LNCAP (cell line): ENCODE results near the gene EBF3.

Experiments used
- TF ChIP-seq, protein P1 (sequence below): fragments of 450-650 bp; IDR thresholded peaks from 2 replicates; pipeline ENCODE4 v1.5.1; 2017; ENCODE audit warnings: mild to moderate bottlenecking

The EBF3 gene

DNA sequence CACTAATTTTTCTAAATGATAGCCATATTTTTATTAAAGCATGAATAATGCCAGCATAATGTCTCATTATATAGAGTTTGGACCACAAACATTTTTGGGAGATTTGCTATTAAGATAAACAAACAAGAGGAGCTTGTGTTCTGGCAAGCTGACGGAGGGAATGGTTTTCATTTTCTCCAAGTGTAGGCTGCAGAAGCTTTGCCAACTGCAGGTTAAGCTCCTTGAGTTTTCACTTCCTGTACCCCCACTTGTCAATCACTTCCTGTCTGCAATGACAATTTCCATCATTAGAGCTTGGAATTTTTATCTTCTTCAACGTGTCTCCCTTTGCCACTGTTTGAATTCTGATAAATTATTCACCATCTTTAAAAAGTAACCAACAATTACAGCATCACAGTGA lies 13.4 kb downstream of the EBF3 start:
- TF ChIP-seq, protein P1, sequence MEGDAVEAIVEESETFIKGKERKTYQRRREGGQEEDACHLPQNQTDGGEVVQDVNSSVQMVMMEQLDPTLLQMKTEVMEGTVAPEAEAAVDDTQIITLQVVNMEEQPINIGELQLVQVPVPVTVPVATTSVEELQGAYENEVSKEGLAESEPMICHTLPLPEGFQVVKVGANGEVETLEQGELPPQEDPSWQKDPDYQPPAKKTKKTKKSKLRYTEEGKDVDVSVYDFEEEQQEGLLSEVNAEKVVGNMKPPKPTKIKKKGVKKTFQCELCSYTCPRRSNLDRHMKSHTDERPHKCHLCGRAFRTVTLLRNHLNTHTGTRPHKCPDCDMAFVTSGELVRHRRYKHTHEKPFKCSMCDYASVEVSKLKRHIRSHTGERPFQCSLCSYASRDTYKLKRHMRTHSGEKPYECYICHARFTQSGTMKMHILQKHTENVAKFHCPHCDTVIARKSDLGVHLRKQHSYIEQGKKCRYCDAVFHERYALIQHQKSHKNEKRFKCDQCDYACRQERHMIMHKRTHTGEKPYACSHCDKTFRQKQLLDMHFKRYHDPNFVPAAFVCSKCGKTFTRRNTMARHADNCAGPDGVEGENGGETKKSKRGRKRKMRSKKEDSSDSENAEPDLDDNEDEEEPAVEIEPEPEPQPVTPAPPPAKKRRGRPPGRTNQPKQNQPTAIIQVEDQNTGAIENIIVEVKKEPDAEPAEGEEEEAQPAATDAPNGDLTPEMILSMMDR = no peak

DNA sequence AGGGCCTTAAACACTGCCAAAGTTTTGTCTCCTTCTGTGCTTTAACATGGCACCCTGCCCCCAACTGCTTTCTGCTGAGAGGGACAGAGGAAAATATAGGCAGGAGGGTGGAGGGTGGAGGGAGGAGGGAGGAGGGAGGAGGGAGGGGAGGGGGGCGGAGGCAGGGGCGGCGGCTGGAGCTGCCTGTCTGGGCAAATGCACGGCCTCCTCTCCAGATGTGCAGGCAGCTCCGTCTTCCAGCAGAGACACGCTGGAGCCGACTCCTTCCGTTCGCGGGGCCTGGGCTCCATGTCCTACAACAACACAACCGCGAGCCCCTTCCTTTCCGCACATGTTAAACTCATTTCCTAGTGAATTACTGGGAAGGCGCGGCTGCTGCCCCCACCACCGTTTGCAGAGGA lies 14.2 kb downstream of the EBF3 start:
- TF ChIP-seq, protein P1 = no peak

DNA sequence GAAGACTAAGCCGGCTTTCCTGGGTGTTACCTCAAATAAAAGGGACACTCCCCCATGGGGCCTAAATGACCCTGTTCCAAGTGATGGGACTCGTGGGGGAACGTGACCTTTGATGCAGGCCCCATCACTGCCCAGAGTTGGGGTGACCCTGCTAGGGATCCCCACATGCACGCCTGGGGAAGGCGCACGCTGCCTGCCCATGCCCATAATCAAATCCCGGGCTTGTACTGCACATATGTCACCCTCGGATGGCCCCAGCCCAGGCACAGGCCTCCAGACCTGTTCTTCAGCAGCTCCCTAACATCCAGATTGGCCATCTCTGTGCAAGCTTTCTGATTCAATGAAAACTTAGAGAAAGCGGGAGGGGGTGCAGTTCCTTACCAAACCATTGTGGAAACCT lies 14.7 kb downstream of the EBF3 start:
- TF ChIP-seq, protein P1 = no peak

DNA sequence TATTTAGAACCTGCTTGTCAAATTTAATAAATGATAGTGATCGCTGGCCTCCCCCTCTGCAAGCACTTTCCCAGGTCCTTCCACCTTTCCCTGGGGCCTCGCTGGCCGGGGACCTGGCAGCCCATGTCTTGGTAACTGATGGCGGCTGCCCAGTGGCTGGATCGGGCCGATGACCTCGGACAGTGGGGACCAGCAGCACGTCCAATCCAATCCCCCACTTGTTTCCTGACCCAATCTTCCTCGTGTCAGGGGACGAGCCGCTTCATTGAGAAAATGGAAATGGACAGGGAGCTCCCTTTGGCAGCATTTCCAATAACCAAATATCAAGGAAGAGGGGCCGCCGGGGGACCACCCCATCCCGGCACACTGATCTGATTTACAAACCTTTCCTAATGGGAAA lies 17.2 kb downstream of the EBF3 start:
- TF ChIP-seq, protein P1 = no peak

DNA sequence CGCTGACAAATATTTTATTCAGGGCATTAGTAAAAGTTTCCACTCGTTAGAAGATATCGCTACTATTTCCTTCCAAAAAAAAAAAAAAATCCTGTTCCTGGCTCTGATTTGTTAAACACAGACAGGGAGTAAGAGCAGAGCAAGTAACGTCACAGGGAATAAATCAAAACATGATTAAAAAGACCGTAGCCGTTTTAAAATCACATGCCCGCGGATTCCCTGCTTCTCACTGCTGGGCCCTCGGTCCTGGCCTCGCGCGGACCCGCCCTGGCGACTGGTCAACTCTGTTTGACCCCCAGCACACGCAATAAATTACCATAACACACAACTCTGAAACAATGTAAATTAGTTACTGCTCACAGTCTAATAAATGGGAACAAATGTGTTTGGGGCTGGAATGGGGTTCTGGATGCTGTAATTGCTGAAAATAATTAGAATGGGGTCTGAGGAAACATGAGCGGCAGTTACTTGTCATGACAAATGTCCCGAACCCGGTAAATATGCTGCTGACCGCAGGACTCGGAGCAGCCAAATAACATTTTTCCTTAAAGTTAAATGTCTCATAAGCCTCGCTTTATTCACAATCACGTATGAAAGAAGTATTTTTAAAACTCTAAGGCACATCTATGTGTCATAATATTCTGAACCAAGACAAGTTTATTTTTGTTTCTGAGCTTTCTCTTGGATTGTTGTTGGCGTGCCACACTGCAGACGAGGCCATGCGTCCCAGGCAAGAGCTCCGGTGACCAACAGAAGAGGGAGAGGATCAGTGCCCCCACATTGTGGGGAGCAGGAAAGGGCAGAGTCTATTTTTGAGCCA lies 17.9 kb downstream of the EBF3 start:
- TF ChIP-seq, protein P1 = no peak

DNA sequence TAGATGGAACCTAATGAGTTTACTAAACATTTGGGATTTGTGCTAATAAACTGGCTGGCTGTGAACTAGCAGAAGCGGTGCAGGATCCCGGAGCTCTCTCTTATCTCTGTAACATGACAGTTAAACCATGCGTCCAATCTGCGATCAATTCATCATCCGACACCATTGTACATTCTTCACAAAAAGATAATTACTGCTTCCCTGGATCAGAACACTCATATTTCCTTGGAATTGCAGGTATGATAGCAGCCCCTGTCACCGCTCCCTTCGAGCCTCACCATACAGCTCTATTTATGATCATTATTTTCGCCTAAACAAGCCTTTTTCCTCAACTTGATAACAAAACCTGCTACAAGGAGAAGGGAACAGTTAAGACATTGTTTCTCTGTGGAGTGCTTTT lies 18.5 kb downstream of the EBF3 start:
- TF ChIP-seq, protein P1 = no peak

DNA sequence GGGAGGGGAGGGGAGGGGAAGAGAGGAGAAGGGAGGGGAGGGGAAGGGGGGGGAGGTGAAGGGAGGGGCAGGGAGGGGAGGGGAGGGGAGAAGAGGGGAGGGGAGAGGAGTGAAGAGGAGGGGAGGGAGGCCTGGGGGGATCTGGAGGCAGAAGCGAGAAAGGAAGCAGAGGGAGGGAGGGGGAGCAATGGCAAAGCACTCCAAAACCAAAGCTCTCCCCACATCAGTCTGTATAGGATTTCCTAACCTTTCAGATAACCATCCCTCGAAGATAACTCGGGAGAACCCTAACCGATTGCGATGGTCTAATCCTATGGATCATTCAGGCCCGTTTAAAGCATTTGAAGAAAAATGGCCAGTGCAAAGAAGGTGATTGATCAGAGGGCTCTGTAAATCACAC lies 19.0 kb downstream of the EBF3 start:
- TF ChIP-seq, protein P1 = no peak

DNA sequence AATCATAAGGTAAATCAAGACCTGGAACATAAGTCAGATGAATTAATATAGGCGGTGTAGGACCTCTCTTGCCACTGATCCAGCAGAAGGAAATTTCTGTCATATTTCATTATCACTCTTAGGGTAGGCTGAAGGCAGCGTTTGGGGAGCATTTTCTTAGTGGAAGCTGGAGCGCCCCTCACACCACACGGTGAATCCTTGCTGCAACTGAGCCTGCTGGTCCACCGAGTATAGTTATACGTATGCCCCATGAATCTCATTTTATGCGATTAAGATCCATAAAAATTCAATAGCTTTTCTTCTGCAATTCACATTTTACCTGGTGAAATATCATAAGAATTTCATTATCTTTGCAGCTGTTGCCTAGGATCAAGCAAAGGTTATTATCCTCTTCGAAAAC lies 19.6 kb downstream of the EBF3 start:
- TF ChIP-seq, protein P1 = no peak
